SH-SY5Y (cell line): ENCODE results near the gene NT5DC4.

Source experiments
- GATA2 ChIP-seq: IDR thresholded peaks from 2 replicates; pipeline ENCODE4 v1.6.1; 2011; ENCODE audit warnings: mild to moderate bottlenecking, low read depth, low read length
- GATA3 ChIP-seq: IDR thresholded peaks from 2 replicates; pipeline ENCODE4 v1.6.1; 2011; ENCODE audit warnings: low read depth, mild to moderate bottlenecking, low read length, moderate library complexity

DNA sequence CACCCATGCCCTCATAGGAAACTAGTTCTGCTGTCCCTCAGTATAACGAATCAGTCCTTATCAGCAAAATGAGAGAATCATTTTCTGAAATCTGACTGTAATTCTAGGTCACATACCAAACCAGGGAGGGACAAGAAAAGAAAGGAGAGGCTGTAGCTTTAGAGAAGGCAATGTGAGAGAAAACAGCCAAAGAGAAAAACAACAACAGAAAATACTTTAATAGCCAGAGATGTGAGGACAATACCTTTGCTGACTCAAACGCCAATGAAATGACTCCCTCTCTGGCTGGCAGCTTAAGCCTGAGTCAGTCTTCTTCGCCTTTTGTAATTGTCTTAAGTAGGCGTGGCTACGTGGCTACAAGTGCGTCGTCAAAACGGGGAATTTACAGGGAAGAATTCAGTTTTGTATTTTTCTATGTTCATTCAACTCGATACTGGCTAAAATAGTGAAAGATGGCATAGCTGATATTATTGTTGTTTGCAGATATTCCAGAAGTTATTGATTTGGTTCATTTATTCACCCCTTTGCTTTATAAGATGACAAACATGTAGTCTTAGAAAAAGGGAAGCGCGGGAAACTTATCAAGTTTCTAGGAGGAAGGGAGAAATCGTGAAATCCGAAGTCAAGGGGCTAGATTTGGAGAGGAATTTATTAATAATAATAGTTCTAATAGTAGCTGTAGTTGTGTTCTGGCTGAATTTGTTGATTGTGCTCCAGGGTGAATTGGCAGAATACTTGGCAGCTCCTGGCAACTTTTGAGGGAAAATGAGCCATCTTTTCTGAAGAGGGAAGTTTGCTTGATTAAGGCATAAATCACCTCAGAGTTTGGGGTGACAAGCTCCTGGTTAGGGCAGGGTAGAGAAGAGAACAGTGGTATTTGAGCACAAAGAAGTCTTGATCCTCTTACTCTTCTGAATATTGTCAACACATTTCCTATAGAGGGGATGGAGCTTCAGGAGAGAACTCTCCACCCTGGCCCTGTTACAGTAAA, 63.7 kb downstream of the NT5DC4 start, which contains the start of gene IL1A:
- no peak for TF ChIP-seq GATA2
- no peak for TF ChIP-seq GATA3
